Sigmoid colon (tissue), 4 donors: ENCODE results near the gene ASPSCR1.

Experiments used
- EP300 ChIP-seq, 4 donors: sonication (generic); formaldehyde crosslinking; IDR thresholded peaks; one replicate each; pipeline ENCODE4 v1.6.1; 2017; ENCODE audit warnings: antibody characterized with exemption in 4 of 4
- POLR2A ChIP-seq, 2 donors: fragments of 450-650 bp; IDR thresholded peaks; one replicate each; pipeline ENCODE4 v1.6.1; 2016; ENCODE audit warnings: antibody characterized with exemption in 2 of 2, mild to moderate bottlenecking in 2 of 2, moderate library complexity in 2 of 2
- POLR2AphosphoS5 ChIP-seq, 4 donors: sonication (generic); formaldehyde crosslinking; IDR thresholded peaks; one replicate each; pipeline ENCODE4 v1.6.1; 2017; ENCODE audit warnings: antibody characterized with exemption in 4 of 4
- TF ChIP-seq, protein P1 (sequence below), 4 experiments: fragments of 450-650 bp in 3 of 4; fragments of 200-600 bp in 1 of 4; IDR thresholded peaks; one replicate each; pipeline ENCODE4 v1.5.1; 2016 to 2019; ENCODE audit warnings: antibody characterized with exemption in 4 of 4, mild to moderate bottlenecking in 3 of 4, moderate library complexity in 2 of 4

- TF ChIP-seq EP300 (IDR thresholded peaks at IDR 0.05): no peak
- TF ChIP-seq, protein P1, sequence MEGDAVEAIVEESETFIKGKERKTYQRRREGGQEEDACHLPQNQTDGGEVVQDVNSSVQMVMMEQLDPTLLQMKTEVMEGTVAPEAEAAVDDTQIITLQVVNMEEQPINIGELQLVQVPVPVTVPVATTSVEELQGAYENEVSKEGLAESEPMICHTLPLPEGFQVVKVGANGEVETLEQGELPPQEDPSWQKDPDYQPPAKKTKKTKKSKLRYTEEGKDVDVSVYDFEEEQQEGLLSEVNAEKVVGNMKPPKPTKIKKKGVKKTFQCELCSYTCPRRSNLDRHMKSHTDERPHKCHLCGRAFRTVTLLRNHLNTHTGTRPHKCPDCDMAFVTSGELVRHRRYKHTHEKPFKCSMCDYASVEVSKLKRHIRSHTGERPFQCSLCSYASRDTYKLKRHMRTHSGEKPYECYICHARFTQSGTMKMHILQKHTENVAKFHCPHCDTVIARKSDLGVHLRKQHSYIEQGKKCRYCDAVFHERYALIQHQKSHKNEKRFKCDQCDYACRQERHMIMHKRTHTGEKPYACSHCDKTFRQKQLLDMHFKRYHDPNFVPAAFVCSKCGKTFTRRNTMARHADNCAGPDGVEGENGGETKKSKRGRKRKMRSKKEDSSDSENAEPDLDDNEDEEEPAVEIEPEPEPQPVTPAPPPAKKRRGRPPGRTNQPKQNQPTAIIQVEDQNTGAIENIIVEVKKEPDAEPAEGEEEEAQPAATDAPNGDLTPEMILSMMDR (IDR thresholded peaks at IDR 0.05): no peak
- no peak for TF ChIP-seq POLR2A (IDR thresholded peaks at IDR 0.05)
- no peak for TF ChIP-seq POLR2AphosphoS5 (IDR thresholded peaks at IDR 0.05)
Measured at GRCh38 chr17:81998691-81999438, 21.4 kb downstream of the ASPSCR1 start.
